ENCODE data around the gene IFITM1. TPM values are rescaled to one million over a fixed set of nuclear protein-coding genes. Genes with fewer than 3 reads are reported as not detected.

Gene IFITM1
- polyA plus RNA-seq, 1 donor (not counting 4 experiments of a cell fraction or from before 2014, with no cell fraction given): 333 TPM

GRCh38 chr11:297051-297585, 16.7 kb upstream of the IFITM1 start:
- FAIRE-seq: no peak
- Histone ChIP-seq H3K4me1 (ENCODE audit: control insufficient read depth, extremely low read depth, insufficient read depth, low read length) (no peaks in the 10 kb centered on the region), H3K27me3 (ENCODE audit: control insufficient read depth, extremely low read depth, insufficient read depth, low read length) (peaks cover 23% of the 10 kb centered on the region), H3K9me1 (ENCODE audit: control insufficient read depth, extremely low read depth, insufficient read depth, low read length) (no peaks in the 10 kb centered on the region), H2AFZ (ENCODE audit: control insufficient read depth, low read length) (no peak overlapping the region), H3K4me2 (ENCODE audit: control insufficient read depth, extremely low read depth, insufficient read depth, low read depth, low read length) (no peak overlapping the region), H3K36me3 (ENCODE audit: control insufficient read depth in 2 of 2, extremely low read depth in 1 of 2, insufficient read depth in 2 of 2, low read length in 2 of 2) (no peaks in the 10 kb centered on the region), H3K9ac (ENCODE audit: control insufficient read depth, extremely low read depth, insufficient read depth, low read length) (no peak overlapping the region), H3K27ac (ENCODE audit: control insufficient read depth, insufficient read depth, low read length) (no peak overlapping the region), H3K79me2 (ENCODE audit: control insufficient read depth, insufficient read depth, low read length) (no peaks in the 10 kb centered on the region), H3K4me3 (ENCODE audit: control insufficient read depth in 2 of 3, extremely low read depth in 1 of 3, insufficient read depth in 2 of 3, low read depth in 1 of 3, low read length in 3 of 3) (no peak overlapping the region), H4K20me1 (ENCODE audit: control insufficient read depth, extremely low read depth, insufficient read depth, low read length) (no peaks in the 10 kb centered on the region), H3K9me3 (ENCODE audit: control insufficient read depth, low read depth, low read length) (no peaks in the 10 kb centered on the region)
- dilution Hi-C loops (cut with MboI; ENCODE audit: extremely low pct_ligation_motif_present, low sequenced_read_pairs): no loop called here
- TF ChIP-seq EZH2 (IDR thresholded peaks at IDR 0.05; ENCODE audit: low read length) (no peak), CTCF (optimal IDR thresholded peaks at IDR 0.05 in 1 of 3, IDR thresholded peaks at IDR 0.05 in 1 of 3, conservative IDR thresholded peaks at IDR 0.05 in 1 of 3; ENCODE audit: extremely low read depth in 1 of 3, insufficient read depth in 2 of 3, low read length in 3 of 3) (no peak)
- no peak for DNase-seq (ENCODE audit: low read depth, low spot score)

DNA sequence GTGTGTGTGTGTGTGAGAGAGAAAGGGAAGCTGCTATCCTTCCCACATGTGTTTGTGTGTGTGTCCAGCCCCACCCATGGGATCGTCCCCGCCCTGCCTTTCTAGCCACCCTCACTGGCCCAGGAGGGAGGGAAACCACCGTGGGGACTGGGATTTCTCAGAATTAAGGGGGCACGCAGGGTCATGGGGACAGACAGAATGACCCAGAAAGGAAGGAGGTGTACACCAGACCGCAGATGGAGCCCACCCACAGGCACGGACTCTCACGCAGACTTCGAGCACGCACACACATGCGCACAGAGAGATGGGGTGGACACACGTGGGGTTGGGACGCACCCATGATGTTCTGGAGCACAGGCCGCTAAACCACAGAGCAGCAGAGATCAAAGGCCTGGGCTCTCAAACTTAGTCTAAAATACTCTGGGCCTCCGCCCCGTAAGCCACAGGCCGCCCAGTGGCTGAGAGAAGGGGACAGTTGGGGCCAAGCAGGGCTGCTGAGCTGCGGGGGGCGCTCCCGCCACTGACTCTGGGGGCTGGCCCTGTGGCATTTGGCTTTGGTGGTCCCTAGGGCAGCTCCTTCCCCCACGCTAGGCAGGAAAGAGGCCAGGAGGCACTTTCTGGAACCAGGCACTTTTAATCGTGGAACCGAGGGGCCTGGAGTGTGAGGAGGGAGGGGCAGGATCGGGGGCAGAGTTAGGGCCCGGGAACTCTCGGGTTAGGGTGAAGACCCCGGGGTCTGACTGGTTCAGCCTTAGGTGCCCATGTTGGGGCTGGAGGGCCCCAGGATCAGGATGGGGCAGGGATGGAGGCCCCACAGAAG, 16.0 kb upstream of the IFITM1 start:
- TF ChIP-seq CTCF (optimal IDR thresholded peaks at IDR 0.05 in 1 of 3, IDR thresholded peaks at IDR 0.05 in 1 of 3, conservative IDR thresholded peaks at IDR 0.05 in 1 of 3; ENCODE audit: extremely low read depth in 1 of 3, insufficient read depth in 2 of 3, low read length in 3 of 3) (no peak), EZH2 (IDR thresholded peaks at IDR 0.05; ENCODE audit: low read length) (no peak)
- no peak overlapping the region for H3K4me2 ChIP-seq (ENCODE audit: control insufficient read depth, extremely low read depth, insufficient read depth, low read depth, low read length)
- H3K9me1 ChIP-seq (ENCODE audit: control insufficient read depth, extremely low read depth, insufficient read depth, low read length): no peaks in the 10 kb centered on the region
- peaks cover 23% of the 10 kb centered on the region for H3K27me3 ChIP-seq (ENCODE audit: control insufficient read depth, extremely low read depth, insufficient read depth, low read length)
- FAIRE-seq: no peak
- H3K27ac ChIP-seq (ENCODE audit: control insufficient read depth, insufficient read depth, low read length): no peak overlapping the region
- H3K4me3 ChIP-seq (ENCODE audit: control insufficient read depth in 2 of 3, extremely low read depth in 1 of 3, insufficient read depth in 2 of 3, low read depth in 1 of 3, low read length in 3 of 3): no peak overlapping the region
- no peaks in the 10 kb centered on the region for H3K36me3 ChIP-seq (ENCODE audit: control insufficient read depth in 2 of 2, extremely low read depth in 1 of 2, insufficient read depth in 2 of 2, low read length in 2 of 2)
- H3K79me2 ChIP-seq (ENCODE audit: control insufficient read depth, insufficient read depth, low read length): no peaks in the 10 kb centered on the region
- H3K4me1 ChIP-seq (ENCODE audit: control insufficient read depth, extremely low read depth, insufficient read depth, low read length): no peaks in the 10 kb centered on the region
- H3K9ac ChIP-seq (ENCODE audit: control insufficient read depth, extremely low read depth, insufficient read depth, low read length): no peak overlapping the region
- no peaks in the 10 kb centered on the region for H3K9me3 ChIP-seq (ENCODE audit: control insufficient read depth, low read depth, low read length)
- no peak overlapping the region for H2AFZ ChIP-seq (ENCODE audit: control insufficient read depth, low read length)
- dilution Hi-C loops (cut with MboI; ENCODE audit: extremely low pct_ligation_motif_present, low sequenced_read_pairs): no loop called here
- DNase-seq (ENCODE audit: low read depth, low spot score): no peak
- H4K20me1 ChIP-seq (ENCODE audit: control insufficient read depth, extremely low read depth, insufficient read depth, low read length): no peaks in the 10 kb centered on the region

Measured in keratinocyte (primary cell).